Right atrium auricular region (tissue), 2 donors: ENCODE measurements around the gene BRINP2. TPM values are rescaled to one million over a fixed set of nuclear protein-coding genes. Genes with fewer than 3 reads are reported as not detected.

Experiments used
- DNase-seq: peaks from one replicate; pipeline ENCODE4 v3.0.0-alpha.2; 2019; ENCODE audit warnings: low spot score
- H3K27ac ChIP-seq, 2 donors: fragments of 200-600 bp; sonication (generic); 1 replicate in 1 of 2; 2 replicates in 1 of 2; pipeline ENCODE4 v1.5.1; 2016 to 2019
- H3K27me3 ChIP-seq, 2 donors: fragments of 200-600 bp; sonication (generic); one replicate each; pipeline versions ENCODE4 v1.5.1 to v1.6.0; 2017 to 2019
- H3K36me3 ChIP-seq: fragments of 200-600 bp; sonication (generic); one replicate; pipeline ENCODE4 v1.5.1; 2016
- H3K4me1 ChIP-seq, 2 donors: fragments of 200-600 bp; sonication (generic); one replicate each; pipeline versions ENCODE4 v1.5.1 to v1.6.0; 2017 to 2019
- H3K4me3 ChIP-seq, 2 donors: fragments of 200-600 bp; sonication (generic); 1 replicate in 1 of 2; 2 replicates in 1 of 2; pipeline ENCODE4 v1.5.1; 2017 to 2019; ENCODE audit warnings: mild to moderate bottlenecking in 1 of 2, moderate library complexity in 1 of 2
- H3K9me3 ChIP-seq, 2 donors: fragments of 200-600 bp; sonication (generic); one replicate each; pipeline ENCODE4 v1.5.1; 2019
- total RNA-seq, 2 donors: library from RNA; depleted of rRNA; stranded (reverse); fragments of >200 nt; gene quantifications; one replicate each; pipeline ENCODE4 v1.1.0, GENCODE V29; 2016
- TF ChIP-seq, protein P1 (sequence below), 2 donors: fragments of 200-600 bp; sonication (generic); IDR thresholded peaks; one replicate each; pipeline ENCODE4 v1.5.1; 2019; ENCODE audit warnings: antibody characterized with exemption in 2 of 2

Gene BRINP2
- total RNA-seq, 2 donors from 2014 or later, result 0.96 to 1.1 TPM

DNA sequence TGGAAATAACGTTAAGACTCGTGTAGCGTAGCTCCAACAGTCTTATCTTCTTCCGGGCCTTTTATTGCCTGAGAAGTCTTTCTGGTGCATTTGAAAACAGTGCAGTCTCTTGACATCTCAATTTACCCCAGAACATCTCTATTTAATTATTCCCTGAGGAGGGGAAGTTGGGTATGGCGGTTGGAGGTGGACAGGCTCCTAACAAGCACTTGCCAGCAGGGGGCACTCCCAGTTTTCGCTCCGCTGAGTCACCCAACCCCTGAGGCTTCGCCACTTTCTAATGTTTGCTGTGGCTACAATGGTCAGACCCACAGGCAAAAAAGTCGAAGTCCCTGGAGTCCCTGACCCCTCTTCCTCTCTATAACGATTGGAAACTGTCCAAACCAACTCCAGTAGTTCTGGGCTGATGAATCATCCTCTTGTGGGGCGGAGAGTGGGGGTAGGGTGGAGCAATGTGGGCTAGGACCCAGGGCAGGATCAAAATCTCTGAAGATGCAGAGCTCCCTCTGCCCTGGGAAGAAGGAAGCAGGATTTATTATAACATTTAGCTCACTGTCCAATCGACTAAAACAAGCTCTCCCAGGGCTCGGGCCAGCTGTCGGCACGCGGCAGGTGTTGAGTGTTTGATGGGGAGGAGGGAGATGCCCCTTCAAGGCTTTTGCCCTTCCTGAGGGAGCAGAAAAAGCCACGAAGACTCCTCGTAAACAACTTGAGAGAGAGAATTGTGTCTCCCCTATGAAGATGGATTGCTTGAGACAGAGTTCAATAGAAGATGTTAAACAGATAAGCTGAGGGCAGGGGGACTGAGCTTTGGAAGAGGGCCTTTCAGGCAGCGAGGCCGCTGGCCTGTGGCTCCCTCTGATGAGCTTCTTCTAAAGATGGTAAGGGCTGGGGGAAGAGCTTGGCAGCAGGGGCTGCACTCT, 85.7 kb downstream of the BRINP2 start:
- TF ChIP-seq, protein P1, sequence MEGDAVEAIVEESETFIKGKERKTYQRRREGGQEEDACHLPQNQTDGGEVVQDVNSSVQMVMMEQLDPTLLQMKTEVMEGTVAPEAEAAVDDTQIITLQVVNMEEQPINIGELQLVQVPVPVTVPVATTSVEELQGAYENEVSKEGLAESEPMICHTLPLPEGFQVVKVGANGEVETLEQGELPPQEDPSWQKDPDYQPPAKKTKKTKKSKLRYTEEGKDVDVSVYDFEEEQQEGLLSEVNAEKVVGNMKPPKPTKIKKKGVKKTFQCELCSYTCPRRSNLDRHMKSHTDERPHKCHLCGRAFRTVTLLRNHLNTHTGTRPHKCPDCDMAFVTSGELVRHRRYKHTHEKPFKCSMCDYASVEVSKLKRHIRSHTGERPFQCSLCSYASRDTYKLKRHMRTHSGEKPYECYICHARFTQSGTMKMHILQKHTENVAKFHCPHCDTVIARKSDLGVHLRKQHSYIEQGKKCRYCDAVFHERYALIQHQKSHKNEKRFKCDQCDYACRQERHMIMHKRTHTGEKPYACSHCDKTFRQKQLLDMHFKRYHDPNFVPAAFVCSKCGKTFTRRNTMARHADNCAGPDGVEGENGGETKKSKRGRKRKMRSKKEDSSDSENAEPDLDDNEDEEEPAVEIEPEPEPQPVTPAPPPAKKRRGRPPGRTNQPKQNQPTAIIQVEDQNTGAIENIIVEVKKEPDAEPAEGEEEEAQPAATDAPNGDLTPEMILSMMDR (IDR thresholded peaks at IDR 0.05), result peak; percentile 56 to 78
- DNase-seq, result no peak
- no peaks in the 10 kb centered on the region for H3K36me3 ChIP-seq
- H3K27me3 ChIP-seq, result no peaks in the 10 kb centered on the region
- no peak overlapping the region for H3K27ac ChIP-seq
- no peak overlapping the region for H3K4me3 ChIP-seq
- H3K9me3 ChIP-seq, result no peaks in the 10 kb centered on the region
- H3K4me1 ChIP-seq, result no peaks in the 10 kb centered on the region

GRCh38 chr1:177257128-177257527, 86.4 kb downstream of the BRINP2 start:
- Histone ChIP-seq H3K4me1 (no peaks in the 10 kb centered on the region), H3K9me3 (no peaks in the 10 kb centered on the region), H3K27ac (no peak overlapping the region), H3K36me3 (no peaks in the 10 kb centered on the region), H3K27me3 (no peaks in the 10 kb centered on the region), H3K4me3 (no peak overlapping the region)
- TF ChIP-seq, protein P1 (IDR thresholded peaks at IDR 0.05), result no peak
- DNase-seq, result no peak

GRCh38 chr1:177257576-177257975, 86.8 kb downstream of the BRINP2 start:
- no peaks in the 10 kb centered on the region for H3K27me3 ChIP-seq
- TF ChIP-seq, protein P1 (IDR thresholded peaks at IDR 0.05), result no peak

GRCh38 chr1:177270863-177271262, 100.1 kb downstream of the BRINP2 start:
- no peaks in the 10 kb centered on the region for H3K9me3 ChIP-seq
- no peaks in the 10 kb centered on the region for H3K36me3 ChIP-seq

More at GRCh38 chr1:177257576-177257975, 86.8 kb downstream of the BRINP2 start:
- DNase-seq, result no peak
- H3K4me1 ChIP-seq, result no peaks in the 10 kb centered on the region
- H3K9me3 ChIP-seq, result no peaks in the 10 kb centered on the region
- H3K27ac ChIP-seq, result no peak overlapping the region
- no peaks in the 10 kb centered on the region for H3K36me3 ChIP-seq
- H3K4me3 ChIP-seq, result no peak overlapping the region

DNA sequence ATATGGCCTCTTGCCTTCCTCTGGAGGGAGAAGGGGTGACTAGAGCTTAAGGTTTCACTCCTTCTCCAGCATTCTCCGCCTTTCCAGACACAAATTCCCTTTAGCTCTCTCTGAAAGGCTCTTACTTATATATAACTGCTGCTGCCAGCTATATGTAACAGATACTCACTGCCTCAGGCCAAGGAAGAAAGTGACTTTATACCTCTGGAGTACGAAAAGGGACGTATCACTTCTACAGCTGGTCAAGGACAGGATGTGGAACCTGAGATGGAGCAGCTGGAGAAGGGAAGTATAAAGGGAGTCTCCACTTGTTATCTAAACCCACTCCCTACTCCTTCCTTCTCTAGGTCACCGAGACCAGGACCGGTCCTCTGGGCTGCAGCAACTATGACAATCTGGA, 102.4 kb downstream of the BRINP2 start:
- Histone ChIP-seq H3K4me1 (peaks cover 0 to 19% of the 10 kb centered on the region in 2 donors), H3K4me3 (no peak overlapping the region), H3K36me3 (no peaks in the 10 kb centered on the region), H3K9me3 (no peaks in the 10 kb centered on the region), H3K27me3 (no peaks in the 10 kb centered on the region), H3K27ac (no peak overlapping the region)
- no peak for DNase-seq
- TF ChIP-seq, protein P1 (IDR thresholded peaks at IDR 0.05), result no peak

More at GRCh38 chr1:177270863-177271262, 100.1 kb downstream of the BRINP2 start:
- Histone ChIP-seq H3K4me1 (peaks cover 0 to 19% of the 10 kb centered on the region in 2 donors), H3K27me3 (no peaks in the 10 kb centered on the region), H3K27ac (no peak overlapping the region), H3K4me3 (no peak overlapping the region)
- TF ChIP-seq, protein P1 (IDR thresholded peaks at IDR 0.05), result no peak
- DNase-seq, result no peak
